Fibroblast of the aortic adventitia (primary cell): ENCODE results near the gene EYA4. TPM values are rescaled to one million over a fixed set of nuclear protein-coding genes. Genes with fewer than 3 reads are reported as not detected.

Experiments
- DNase-seq: peaks from one replicate; pipeline ENCODE4 v3.0.0-alpha.2; 2010; ENCODE audit warnings: low read depth
- H3K4me3 ChIP-seq: 2 replicates; pipeline ENCODE4 v1.5.1; 2011; ENCODE audit warnings: low read depth, mild to moderate bottlenecking, control low read depth, low read length, moderate library complexity
- total RNA-seq: library from RNA; depleted of rRNA; stranded (reverse); fragments of >200 nt; gene quantifications from 2 replicates; pipeline ENCODE4 v1.2.3, GENCODE V29; 2012; ENCODE audit warnings: low replicate concordance
- TF ChIP-seq, protein P1 (sequence below): IDR thresholded peaks from 2 replicates; pipeline ENCODE4 v1.5.1; 2011; ENCODE audit warnings: mild to moderate bottlenecking, low read length, control low read depth, inconsistent platforms; ENCODE audit not compliant: insufficient read depth

EYA4 gene, protein sequence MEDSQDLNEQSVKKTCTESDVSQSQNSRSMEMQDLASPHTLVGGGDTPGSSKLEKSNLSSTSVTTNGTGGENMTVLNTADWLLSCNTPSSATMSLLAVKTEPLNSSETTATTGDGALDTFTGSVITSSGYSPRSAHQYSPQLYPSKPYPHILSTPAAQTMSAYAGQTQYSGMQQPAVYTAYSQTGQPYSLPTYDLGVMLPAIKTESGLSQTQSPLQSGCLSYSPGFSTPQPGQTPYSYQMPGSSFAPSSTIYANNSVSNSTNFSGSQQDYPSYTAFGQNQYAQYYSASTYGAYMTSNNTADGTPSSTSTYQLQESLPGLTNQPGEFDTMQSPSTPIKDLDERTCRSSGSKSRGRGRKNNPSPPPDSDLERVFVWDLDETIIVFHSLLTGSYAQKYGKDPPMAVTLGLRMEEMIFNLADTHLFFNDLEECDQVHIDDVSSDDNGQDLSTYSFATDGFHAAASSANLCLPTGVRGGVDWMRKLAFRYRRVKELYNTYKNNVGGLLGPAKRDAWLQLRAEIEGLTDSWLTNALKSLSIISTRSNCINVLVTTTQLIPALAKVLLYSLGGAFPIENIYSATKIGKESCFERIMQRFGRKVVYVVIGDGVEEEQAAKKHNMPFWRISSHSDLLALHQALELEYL
- 1.1 and 5.7 TPM in 2 replicates for total RNA-seq

DNA sequence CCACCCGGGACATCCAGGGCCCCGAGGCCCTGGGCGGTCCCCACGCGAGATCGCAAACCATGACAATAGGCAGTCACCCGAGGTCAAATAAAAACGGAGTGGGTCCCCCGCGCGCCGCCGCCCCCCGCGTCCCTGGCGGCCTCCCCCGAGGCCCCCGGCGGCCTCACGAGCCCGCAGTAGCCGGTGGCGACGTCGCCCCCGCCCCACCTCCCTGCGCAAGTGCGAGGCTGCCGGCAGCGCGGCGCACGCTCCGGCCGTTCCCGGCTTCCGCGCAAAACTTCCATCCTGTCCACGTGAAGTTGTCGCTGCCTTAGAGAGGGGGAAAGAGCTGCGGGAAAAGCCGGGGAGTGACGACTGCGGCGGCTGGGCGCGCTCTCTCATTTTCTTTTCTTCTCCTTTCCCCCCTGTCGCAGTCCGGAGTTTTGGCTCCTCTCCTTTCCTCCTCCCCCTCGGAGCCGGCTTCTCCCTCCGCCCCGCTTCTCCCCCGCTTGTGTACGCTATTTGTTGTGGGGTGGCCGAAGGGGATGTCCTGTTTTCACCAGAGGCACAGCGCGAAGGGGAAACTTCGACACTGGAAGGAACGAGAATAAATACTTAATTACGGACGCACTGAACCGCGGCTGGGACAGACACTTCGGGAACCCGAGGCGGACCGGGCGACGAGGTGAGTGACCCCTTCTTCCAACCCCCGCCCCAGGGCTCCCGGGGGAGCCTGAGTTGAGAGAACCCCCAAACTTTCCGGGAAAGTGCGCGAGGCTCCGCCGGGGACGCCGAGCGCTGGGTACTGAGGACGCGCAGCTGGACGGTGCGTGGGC, at the start of gene EYA4:
Gene EYA4, plus strand, starts transcription at position 272 of the 815 bp plus-strand sequence. CDS start 33,424 bp downstream, outside the sequence.
- TF ChIP-seq, protein P1, sequence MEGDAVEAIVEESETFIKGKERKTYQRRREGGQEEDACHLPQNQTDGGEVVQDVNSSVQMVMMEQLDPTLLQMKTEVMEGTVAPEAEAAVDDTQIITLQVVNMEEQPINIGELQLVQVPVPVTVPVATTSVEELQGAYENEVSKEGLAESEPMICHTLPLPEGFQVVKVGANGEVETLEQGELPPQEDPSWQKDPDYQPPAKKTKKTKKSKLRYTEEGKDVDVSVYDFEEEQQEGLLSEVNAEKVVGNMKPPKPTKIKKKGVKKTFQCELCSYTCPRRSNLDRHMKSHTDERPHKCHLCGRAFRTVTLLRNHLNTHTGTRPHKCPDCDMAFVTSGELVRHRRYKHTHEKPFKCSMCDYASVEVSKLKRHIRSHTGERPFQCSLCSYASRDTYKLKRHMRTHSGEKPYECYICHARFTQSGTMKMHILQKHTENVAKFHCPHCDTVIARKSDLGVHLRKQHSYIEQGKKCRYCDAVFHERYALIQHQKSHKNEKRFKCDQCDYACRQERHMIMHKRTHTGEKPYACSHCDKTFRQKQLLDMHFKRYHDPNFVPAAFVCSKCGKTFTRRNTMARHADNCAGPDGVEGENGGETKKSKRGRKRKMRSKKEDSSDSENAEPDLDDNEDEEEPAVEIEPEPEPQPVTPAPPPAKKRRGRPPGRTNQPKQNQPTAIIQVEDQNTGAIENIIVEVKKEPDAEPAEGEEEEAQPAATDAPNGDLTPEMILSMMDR, result no peak
- H3K4me3 ChIP-seq, result peak within 1 kb of the TSS; percentile 59
- DNase-seq, result peak; percentile 22

DNA sequence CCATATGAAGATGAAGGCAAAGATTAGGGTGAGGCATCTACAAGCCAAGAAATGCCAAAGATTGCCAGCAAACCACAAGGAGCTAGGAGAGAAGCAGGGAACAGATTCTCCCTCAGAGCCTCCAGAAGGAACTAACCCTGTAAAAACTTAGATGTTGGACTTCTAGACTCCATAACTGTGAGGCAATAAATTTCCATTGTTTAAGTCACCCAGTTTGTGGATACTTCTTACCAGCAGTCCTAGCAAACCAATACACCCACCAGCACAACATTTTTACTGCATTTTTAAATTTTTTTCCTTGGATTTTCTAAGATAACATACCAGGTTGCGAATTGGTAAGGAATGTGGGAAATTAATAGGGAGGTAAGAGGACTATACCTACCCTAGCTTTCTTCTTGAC, 47.8 kb upstream of the EYA4 start:
- no peak for DNase-seq
- TF ChIP-seq, protein P1, result no peak
- no peak overlapping the region for H3K4me3 ChIP-seq

DNA sequence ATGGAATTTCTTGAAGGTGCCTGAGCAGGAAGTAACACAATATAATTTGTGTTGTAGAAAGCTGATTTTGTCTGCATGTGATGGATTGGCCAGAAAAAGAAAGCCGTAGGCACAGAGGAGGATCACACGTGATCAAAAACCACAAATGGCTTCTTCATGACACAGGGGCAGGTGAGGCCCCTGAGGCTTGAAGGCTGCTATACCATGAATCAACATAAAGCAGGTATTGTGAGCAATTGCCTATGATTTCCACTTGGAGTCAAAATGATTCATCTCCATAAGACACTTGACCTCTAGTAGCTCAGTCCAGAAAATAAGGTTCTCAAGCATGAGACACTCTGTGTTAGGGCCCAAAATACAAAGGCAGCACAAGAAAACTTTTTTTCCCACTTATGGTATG, 42.4 kb upstream of the EYA4 start:
- DNase-seq, result no peak
- H3K4me3 ChIP-seq, result no peak overlapping the region
- TF ChIP-seq, protein P1, result no peak

DNA sequence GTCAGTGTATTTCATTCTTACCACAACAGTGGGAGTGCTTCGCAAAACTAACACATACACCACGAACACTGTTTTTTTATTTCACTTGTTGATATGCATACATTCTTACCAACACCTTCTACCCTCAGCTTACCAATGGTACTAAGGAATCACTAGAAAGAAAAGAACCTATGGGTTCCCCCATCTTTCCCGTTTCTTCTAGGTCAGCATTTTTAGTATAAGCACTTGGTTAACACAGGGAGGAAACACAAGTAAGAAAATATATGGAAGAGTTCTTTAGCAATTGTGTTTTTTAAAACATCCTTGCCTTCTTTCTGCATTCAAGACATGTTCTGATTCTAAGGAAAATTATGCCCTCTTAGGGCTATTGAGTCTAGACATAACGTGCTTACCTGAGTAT, 39.9 kb upstream of the EYA4 start:
- DNase-seq, result no peak
- H3K4me3 ChIP-seq, result no peak overlapping the region
- TF ChIP-seq, protein P1, result no peak

DNA sequence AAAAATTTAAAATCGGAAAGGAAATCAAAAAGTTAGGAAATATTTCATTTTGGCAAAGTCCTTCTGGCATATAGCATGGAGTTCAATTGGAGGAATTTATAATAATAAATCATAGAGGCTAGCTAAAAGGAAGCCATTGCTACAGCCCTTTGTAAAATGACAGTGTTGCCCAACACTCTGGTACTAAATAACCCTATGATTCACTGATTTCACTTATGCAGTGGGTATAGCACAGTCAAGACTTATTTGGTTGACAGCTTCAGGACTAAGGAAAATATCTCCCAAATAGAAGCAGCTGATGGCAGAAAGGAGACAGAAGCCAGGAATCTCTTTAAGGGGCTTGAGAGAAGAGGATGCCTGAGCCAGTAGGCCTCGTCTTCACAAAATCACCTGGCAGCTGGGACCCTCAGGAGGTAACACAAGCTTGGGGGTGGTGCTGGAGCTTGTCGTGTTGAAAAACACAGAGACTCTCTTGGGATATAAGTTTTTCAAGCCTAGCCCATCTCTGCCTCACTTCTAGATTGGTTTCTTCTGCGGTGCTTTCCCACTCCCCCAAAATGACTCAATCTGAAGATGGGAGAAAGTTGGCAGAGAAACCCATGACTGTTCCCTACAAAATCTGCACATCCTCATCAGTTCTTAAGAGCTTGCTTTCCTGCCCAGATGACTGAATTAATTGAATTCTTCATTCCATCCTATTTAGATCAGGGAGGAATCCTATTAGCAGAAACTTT, 38.4 kb upstream of the EYA4 start:
- no peak for DNase-seq
- H3K4me3 ChIP-seq, result no peak overlapping the region
- TF ChIP-seq, protein P1, result no peak

DNA sequence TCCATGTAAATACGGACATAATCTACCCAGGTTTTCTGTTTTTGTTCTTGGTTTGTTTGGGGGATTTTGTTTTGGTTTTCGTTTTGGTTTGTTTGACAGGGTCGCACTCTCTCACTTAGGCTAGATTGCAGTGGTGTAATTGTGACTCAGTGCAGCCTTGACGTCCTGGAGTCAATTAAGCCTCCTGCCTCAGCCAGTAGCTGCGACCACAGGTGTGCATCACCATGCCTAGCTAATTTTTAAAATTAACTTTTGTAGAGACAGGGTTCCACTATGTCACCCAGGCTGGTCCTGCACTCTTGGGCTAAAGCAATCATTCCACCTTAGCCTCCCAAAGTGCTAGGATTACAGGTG, 37.8 kb upstream of the EYA4 start:
- TF ChIP-seq, protein P1, result no peak
- no peak overlapping the region for H3K4me3 ChIP-seq
- no peak for DNase-seq
